Activated T-helper 2 cell treated with anti-CD3 and anti-CD28 coated beads, Interferon-gamma antibody, Interleukin-2, Interleukin-4, amounts not matched to agents 10 μg/mL and 5 μg/mL and 100 μg/mL, durations not matched to agents 14 hours and 24 hours and 36 hours (primary cell): Measurements from ENCODE around the gene PPT1. TPM values are rescaled to one million over a fixed set of nuclear protein-coding genes. Genes with fewer than 3 reads are reported as not detected.

Source experiments
- DNase-seq: peaks from one replicate; pipeline ENCODE4 v3.0.0; 2021; ENCODE audit warnings: low spot score
- H3K27ac Mint-ChIP-seq: one replicate; pipeline ENCODE4 v1.8.0; 2021; ENCODE audit warnings: mixed read lengths
- H3K27me3 Mint-ChIP-seq: one replicate; pipeline ENCODE4 v1.8.0; 2021; ENCODE audit warnings: low read depth, mixed read lengths
- H3K36me3 Mint-ChIP-seq: one replicate; pipeline ENCODE4 v1.8.0; 2021; ENCODE audit warnings: low read depth, mixed read lengths
- H3K4me1 Mint-ChIP-seq: one replicate; pipeline ENCODE4 v1.8.0; 2021; ENCODE audit warnings: low read depth, mixed read lengths
- H3K4me3 Mint-ChIP-seq: one replicate; pipeline ENCODE4 v1.8.0; 2021; ENCODE audit warnings: low read depth, mild to moderate bottlenecking, moderate library complexity, mixed read lengths
- H3K9me3 Mint-ChIP-seq: one replicate; pipeline ENCODE4 v1.8.0; 2021; ENCODE audit warnings: mixed read lengths
- intact Hi-C: fragments of 100-400 bp; cut with micrococcal nuclease; formaldehyde crosslinking; loops from one replicate; pipeline ENCODE4 v1.15.1; 2023
- total RNA-seq: library from RNA; stranded (reverse); gene quantifications from 2 replicates; pipeline ENCODE4 v1.2.3, GENCODE V29; 2022

PPT1 gene
- total RNA-seq, 1 donor from 2014 or later, result 87.8 TPM

GRCh38 chr1:40058453-40059337, 38.4 kb downstream of the PPT1 start:
- H3K27ac Mint-ChIP-seq, result peak overlapping the region; percentile 69
- H3K4me3 Mint-ChIP-seq, result peak overlapping the region; percentile 61
- no peaks in the 10 kb centered on the region for H3K9me3 Mint-ChIP-seq
- DNase-seq, result no peak
- intact Hi-C loops, result loop anchor here (2.0 kb wide), 1 partner anchor 18 kb away; the partner anchor contains the start of gene CAP1
- no peaks in the 10 kb centered on the region for H3K27me3 Mint-ChIP-seq
- H3K4me1 Mint-ChIP-seq, result peaks cover 85% of the 10 kb centered on the region
- H3K36me3 Mint-ChIP-seq, result peaks cover 84% of the 10 kb centered on the region

- intact Hi-C loops, result loop anchor here (2.0 kb wide), 1 partner anchor 17 kb away; the partner anchor contains the start of gene CAP1
- DNase-seq, result no peak
- H3K27ac Mint-ChIP-seq, result peak overlapping the region; percentile 69
- peak overlapping the region; percentile 61 for H3K4me3 Mint-ChIP-seq
- H3K9me3 Mint-ChIP-seq, result no peaks in the 10 kb centered on the region
- no peaks in the 10 kb centered on the region for H3K27me3 Mint-ChIP-seq
- peaks cover 82% of the 10 kb centered on the region for H3K36me3 Mint-ChIP-seq
- peaks cover 83% of the 10 kb centered on the region for H3K4me1 Mint-ChIP-seq
Observed at GRCh38 chr1:40058097-40058452, 39.0 kb downstream of the PPT1 start.

GRCh38 chr1:40057310-40058030, 39.6 kb downstream of the PPT1 start:
- Mint-ChIP-seq H3K36me3 (peaks cover 85% of the 10 kb centered on the region), H3K4me3 (no peak overlapping the region), H3K27me3 (no peaks in the 10 kb centered on the region), H3K4me1 (peaks cover 81% of the 10 kb centered on the region), H3K27ac (peak overlapping the region; percentile 60), H3K9me3 (no peaks in the 10 kb centered on the region)
- no peak for DNase-seq
- intact Hi-C loops, result loop anchor here (2.0 kb wide), 1 partner anchor 17 kb away; the partner anchor contains the start of gene CAP1

- H3K9me3 Mint-ChIP-seq, result no peaks in the 10 kb centered on the region
- H3K4me3 Mint-ChIP-seq, result no peak overlapping the region
- H3K36me3 Mint-ChIP-seq, result peaks cover 86% of the 10 kb centered on the region
- no peaks in the 10 kb centered on the region for H3K27me3 Mint-ChIP-seq
- H3K27ac Mint-ChIP-seq, result peak overlapping the region; percentile 60
- no peak for DNase-seq
- intact Hi-C loops, result no loop called here
- H3K4me1 Mint-ChIP-seq, result peaks cover 82% of the 10 kb centered on the region
Observed at GRCh38 chr1:40056519-40057309, 40.3 kb downstream of the PPT1 start.

GRCh38 chr1:40053138-40053887, 43.7 kb downstream of the PPT1 start:
- Mint-ChIP-seq H3K4me3 (no peak overlapping the region), H3K27ac (no peak overlapping the region), H3K4me1 (peaks cover 70% of the 10 kb centered on the region), H3K36me3 (peaks cover 79% of the 10 kb centered on the region), H3K9me3 (no peaks in the 10 kb centered on the region), H3K27me3 (no peaks in the 10 kb centered on the region)
- no peak for DNase-seq
- intact Hi-C loops, result no loop called here

- Mint-ChIP-seq H3K36me3 (peaks cover 76% of the 10 kb centered on the region), H3K9me3 (no peaks in the 10 kb centered on the region), H3K27ac (peak overlapping the region; percentile 78), H3K27me3 (no peaks in the 10 kb centered on the region), H3K4me3 (peak overlapping the region; percentile 22), H3K4me1 (peaks cover 61% of the 10 kb centered on the region)
- DNase-seq, result no peak
- intact Hi-C loops, result no loop called here
Observed at GRCh38 chr1:40050863-40051262, 46.2 kb downstream of the PPT1 start.

- Mint-ChIP-seq H3K36me3 (peaks cover 78% of the 10 kb centered on the region), H3K4me1 (peaks cover 62% of the 10 kb centered on the region), H3K27ac (peak overlapping the region; percentile 63), H3K4me3 (peak overlapping the region; percentile 9), H3K9me3 (no peaks in the 10 kb centered on the region), H3K27me3 (no peaks in the 10 kb centered on the region)
- DNase-seq, result no peak
- intact Hi-C loops, result loop anchor here (1.0 to 10.0 kb wide), 3 partner anchors 9 to 645 kb away; partner anchors contain the start of genes CAP1, NFYC and RLF
Observed at GRCh38 chr1:40049725-40050124, 47.3 kb downstream of the PPT1 start.

- intact Hi-C loops, result loop anchor here (10.0 kb wide), 2 partner anchors 117 to 647 kb away; partner anchors contain the start of genes NFYC and RLF
- peak overlapping the region; percentile 52 for H3K4me3 Mint-ChIP-seq
- H3K27ac Mint-ChIP-seq, result peak overlapping the region; percentile 78
- no peaks in the 10 kb centered on the region for H3K27me3 Mint-ChIP-seq
- H3K9me3 Mint-ChIP-seq, result no peaks in the 10 kb centered on the region
- peaks cover 65% of the 10 kb centered on the region for H3K4me1 Mint-ChIP-seq
- peaks cover 77% of the 10 kb centered on the region for H3K36me3 Mint-ChIP-seq
- DNase-seq, result no peak
Observed at GRCh38 chr1:40047769-40048168, 49.3 kb downstream of the PPT1 start.

GRCh38 chr1:40047276-40047675, 49.8 kb downstream of the PPT1 start:
- no peak for DNase-seq
- Mint-ChIP-seq H3K36me3 (peaks cover 78% of the 10 kb centered on the region), H3K27me3 (no peaks in the 10 kb centered on the region)

GRCh38 chr1:40045766-40046165, 51.3 kb downstream of the PPT1 start:
- intact Hi-C loops, result loop anchor here (10.0 kb wide), 2 partner anchors 119 to 649 kb away; partner anchors contain the start of genes NFYC and RLF
- H3K27me3 Mint-ChIP-seq, result no peaks in the 10 kb centered on the region
- DNase-seq, result no peak
- no peaks in the 10 kb centered on the region for H3K9me3 Mint-ChIP-seq
- peaks cover 83% of the 10 kb centered on the region for H3K36me3 Mint-ChIP-seq
- peak overlapping the region; percentile 51 for H3K4me3 Mint-ChIP-seq
- peak overlapping the region; percentile 64 for H3K27ac Mint-ChIP-seq
- H3K4me1 Mint-ChIP-seq, result peaks cover 66% of the 10 kb centered on the region

More at GRCh38 chr1:40047276-40047675, 49.8 kb downstream of the PPT1 start:
- Mint-ChIP-seq H3K9me3 (no peaks in the 10 kb centered on the region), H3K4me3 (peak overlapping the region; percentile 47), H3K27ac (peak overlapping the region; percentile 78), H3K4me1 (peaks cover 70% of the 10 kb centered on the region)
- intact Hi-C loops, result loop anchor here (10.0 kb wide), 2 partner anchors 118 to 648 kb away; partner anchors contain the start of genes NFYC and RLF

GRCh38 chr1:40045182-40045581, 51.9 kb downstream of the PPT1 start:
- peak overlapping the region; percentile 64 for H3K27ac Mint-ChIP-seq
- no peaks in the 10 kb centered on the region for H3K27me3 Mint-ChIP-seq
- DNase-seq, result no peak
- H3K9me3 Mint-ChIP-seq, result no peaks in the 10 kb centered on the region
- intact Hi-C loops, result loop anchor here (10.0 kb wide), 2 partner anchors 120 to 650 kb away; partner anchors contain the start of genes NFYC and RLF
- peaks cover 85% of the 10 kb centered on the region for H3K36me3 Mint-ChIP-seq
- peaks cover 63% of the 10 kb centered on the region for H3K4me1 Mint-ChIP-seq
- peak overlapping the region; percentile 74 for H3K4me3 Mint-ChIP-seq
